Measurements from ENCODE around the gene ANKRD23.

Gene ANKRD23

GRCh38 chr2:96828874-96829273, 14.9 kb downstream of the ANKRD23 start:
- TF ChIP-seq TCF12 (IDR thresholded peaks at IDR 0.05; ENCODE audit: low read depth), result no peak
- no peak for TF ChIP-seq USF1 (IDR thresholded peaks at IDR 0.05)
- TF ChIP-seq YY1 (IDR thresholded peaks at IDR 0.05; ENCODE audit: low read depth), result no peak
- no peak for TF ChIP-seq TEAD4 (IDR thresholded peaks at IDR 0.05)
- no peak for TF ChIP-seq ZBTB7A (IDR thresholded peaks at IDR 0.05; ENCODE audit: low read depth)
- no peak for TF ChIP-seq RAD21 (IDR thresholded peaks at IDR 0.05; ENCODE audit: low read depth)
- TF ChIP-seq EP300 (IDR thresholded peaks at IDR 0.05; ENCODE audit: borderline replicate concordance), result no peak
- no peak for TF ChIP-seq CEBPB (IDR thresholded peaks at IDR 0.05)
- TF ChIP-seq MAX (IDR thresholded peaks at IDR 0.05), result no peak
- no peak for TF ChIP-seq REST (IDR thresholded peaks at IDR 0.05; ENCODE audit: low read depth)
- no peak for TF ChIP-seq TAF1 (IDR thresholded peaks at IDR 0.05; ENCODE audit: low read depth)
- TF ChIP-seq NFIC (IDR thresholded peaks at IDR 0.05), result no peak
- TF ChIP-seq FOXM1 (IDR thresholded peaks at IDR 0.05; ENCODE audit: borderline replicate concordance, low read depth), result no peak
- no peak for TF ChIP-seq CREB1 (IDR thresholded peaks at IDR 0.05; ENCODE audit: low read depth)
- no peak for TF ChIP-seq EGR1 (IDR thresholded peaks at IDR 0.05)

- no peak for TF ChIP-seq TCF12 (IDR thresholded peaks at IDR 0.05; ENCODE audit: low read depth)
- TF ChIP-seq USF1 (IDR thresholded peaks at IDR 0.05), result no peak
- no peak for TF ChIP-seq NFIC (IDR thresholded peaks at IDR 0.05)
- no peak for TF ChIP-seq EP300 (IDR thresholded peaks at IDR 0.05; ENCODE audit: borderline replicate concordance)
- no peak for TF ChIP-seq CREB1 (IDR thresholded peaks at IDR 0.05; ENCODE audit: low read depth)
These were observed 15.4 kb downstream of the ANKRD23 start for GRCh38 chr2:96828436-96828835.

GRCh38 chr2:96826546-96827278, 17.1 kb downstream of the ANKRD23 start:
- TF ChIP-seq FOXM1 (IDR thresholded peaks at IDR 0.05; ENCODE audit: borderline replicate concordance, low read depth) (no peak), CEBPB (IDR thresholded peaks at IDR 0.05) (no peak), RAD21 (IDR thresholded peaks at IDR 0.05; ENCODE audit: low read depth) (no peak), TCF12 (IDR thresholded peaks at IDR 0.05; ENCODE audit: low read depth) (no peak), ZBTB7A (IDR thresholded peaks at IDR 0.05; ENCODE audit: low read depth) (no peak)

GRCh38 chr2:96825057-96825456, 18.8 kb downstream of the ANKRD23 start:
- no peak for TF ChIP-seq YY1 (IDR thresholded peaks at IDR 0.05; ENCODE audit: low read depth)
- TF ChIP-seq EGR1 (IDR thresholded peaks at IDR 0.05), result no peak
- no peak for TF ChIP-seq CREB1 (IDR thresholded peaks at IDR 0.05; ENCODE audit: low read depth)
- TF ChIP-seq FOXM1 (IDR thresholded peaks at IDR 0.05; ENCODE audit: borderline replicate concordance, low read depth), result no peak
- TF ChIP-seq TAF1 (IDR thresholded peaks at IDR 0.05; ENCODE audit: low read depth), result no peak
- no peak for TF ChIP-seq REST (IDR thresholded peaks at IDR 0.05; ENCODE audit: low read depth)
- TF ChIP-seq EP300 (IDR thresholded peaks at IDR 0.05; ENCODE audit: borderline replicate concordance), result no peak

GRCh38 chr2:96824079-96824870, 19.5 kb downstream of the ANKRD23 start:
- TF ChIP-seq TEAD4 (IDR thresholded peaks at IDR 0.05) (peak; percentile 60), USF1 (IDR thresholded peaks at IDR 0.05) (no peak)

GRCh38 chr2:96823198-96823597, 20.6 kb downstream of the ANKRD23 start:
- TF ChIP-seq CREB1 (IDR thresholded peaks at IDR 0.05; ENCODE audit: low read depth), result no peak
- TF ChIP-seq REST (IDR thresholded peaks at IDR 0.05; ENCODE audit: low read depth), result no peak
- TF ChIP-seq TCF12 (IDR thresholded peaks at IDR 0.05; ENCODE audit: low read depth), result no peak
- TF ChIP-seq NFIC (IDR thresholded peaks at IDR 0.05), result no peak
- TF ChIP-seq FOXM1 (IDR thresholded peaks at IDR 0.05; ENCODE audit: borderline replicate concordance, low read depth), result no peak
- no peak for TF ChIP-seq YY1 (IDR thresholded peaks at IDR 0.05; ENCODE audit: low read depth)
- TF ChIP-seq EGR1 (IDR thresholded peaks at IDR 0.05), result no peak
- no peak for TF ChIP-seq RAD21 (IDR thresholded peaks at IDR 0.05; ENCODE audit: low read depth)
- no peak for TF ChIP-seq USF1 (IDR thresholded peaks at IDR 0.05)
- no peak for TF ChIP-seq ZBTB7A (IDR thresholded peaks at IDR 0.05; ENCODE audit: low read depth)
- TF ChIP-seq TEAD4 (IDR thresholded peaks at IDR 0.05), result no peak
- TF ChIP-seq EP300 (IDR thresholded peaks at IDR 0.05; ENCODE audit: borderline replicate concordance), result no peak
- TF ChIP-seq CEBPB (IDR thresholded peaks at IDR 0.05), result no peak
- TF ChIP-seq TAF1 (IDR thresholded peaks at IDR 0.05; ENCODE audit: low read depth), result no peak
- no peak for TF ChIP-seq MAX (IDR thresholded peaks at IDR 0.05)
